RPMI8226 (cell line): ENCODE data around the gene CCDC157.
"Not testable (repeated sequence)": the region's sequence is repeated elsewhere in the genome, so short reads cannot be mapped to it uniquely, and the experiment has no call there.

Source experiments
- DNase-seq: peaks from one replicate; pipeline ENCODE4 v3.0.0-alpha.2; 2015

Gene CCDC157

GRCh38 chr22:30326255-30326705 is 30.5 kb upstream of the CCDC157 start:
- no peak for DNase-seq

- DNase-seq, result peak; percentile 98
Measured at GRCh38 chr22:30326706-30327362, 30.0 kb upstream of the CCDC157 start, which contains the start of gene TBC1D10A. Gene TBC1D10A, minus strand, starts transcription at chr22:30326941. Its CDS starts 60 bp downstream, at chr22:30326881.

GRCh38 chr22:30327864-30328345 is 28.9 kb upstream of the CCDC157 start:
- DNase-seq, result peak; percentile 37

- no peak for DNase-seq
Measured at GRCh38 chr22:30328466-30329049, 28.2 kb upstream of the CCDC157 start.

- DNase-seq, result no peak
Measured at GRCh38 chr22:30332551-30332950, 24.3 kb upstream of the CCDC157 start.

GRCh38 chr22:30332994-30333706 is 23.7 kb upstream of the CCDC157 start:
- no peak for DNase-seq

GRCh38 chr22:30333707-30334087 is 23.1 kb upstream of the CCDC157 start:
- no peak for DNase-seq

GRCh38 chr22:30334646-30335045 is 22.2 kb upstream of the CCDC157 start:
- no peak for DNase-seq

- DNase-seq, result no peak
Measured at GRCh38 chr22:30335236-30335635, 21.6 kb upstream of the CCDC157 start.

- DNase-seq, result no peak
Measured at GRCh38 chr22:30336752-30337460, 19.9 kb upstream of the CCDC157 start.

- DNase-seq, result no peak
Measured at GRCh38 chr22:30337461-30337778, 19.4 kb upstream of the CCDC157 start.

GRCh38 chr22:30338341-30338740 is 18.5 kb upstream of the CCDC157 start:
- DNase-seq, result not testable (repeated sequence)

GRCh38 chr22:30338802-30339201 is 18.0 kb upstream of the CCDC157 start:
- DNase-seq, result no peak

- DNase-seq, result no peak
Measured at GRCh38 chr22:30340911-30341685, 15.7 kb upstream of the CCDC157 start.

GRCh38 chr22:30344447-30345200 is 12.2 kb upstream of the CCDC157 start:
- no peak for DNase-seq

GRCh38 chr22:30347255-30347892 is 9.4 kb upstream of the CCDC157 start:
- no peak for DNase-seq

- no peak for DNase-seq
Measured at GRCh38 chr22:30348404-30348803, 8.4 kb upstream of the CCDC157 start.

- DNase-seq, result no peak
Measured at GRCh38 chr22:30348809-30349208, 8.0 kb upstream of the CCDC157 start.

- no peak for DNase-seq
Measured at GRCh38 chr22:30351226-30351625, 5.6 kb upstream of the CCDC157 start.

GRCh38 chr22:30354644-30355043 is 2.2 kb upstream of the CCDC157 start:
- no peak for DNase-seq

- no peak for DNase-seq
Measured at GRCh38 chr22:30357236-30357570, 396 bp downstream of the CCDC157 start.
